Ishikawa (cell line): ENCODE measurements around the gene PIP4K2B.

Experiments used
- CEBPB ChIP-seq: IDR thresholded peaks from 2 replicates; pipeline ENCODE4 v1.6.1; 2012
- CREB1 ChIP-seq: IDR thresholded peaks from 2 replicates; pipeline ENCODE4 v1.6.1; 2012; ENCODE audit warnings: low read depth
- EGR1 ChIP-seq: IDR thresholded peaks from 2 replicates; pipeline ENCODE4 v1.6.1; 2012
- EP300 ChIP-seq: IDR thresholded peaks from 2 replicates; pipeline ENCODE4 v1.6.1; 2012; ENCODE audit warnings: borderline replicate concordance
- FOXM1 ChIP-seq: IDR thresholded peaks from 2 replicates; pipeline ENCODE4 v1.6.1; 2012; ENCODE audit warnings: low read depth, borderline replicate concordance
- NFIC ChIP-seq: IDR thresholded peaks from 2 replicates; pipeline ENCODE4 v1.6.1; 2012
- RAD21 ChIP-seq: IDR thresholded peaks from 2 replicates; pipeline ENCODE4 v1.6.1; 2012; ENCODE audit warnings: low read depth
- TAF1 ChIP-seq: IDR thresholded peaks from 2 replicates; pipeline ENCODE4 v1.6.1; 2012; ENCODE audit warnings: low read depth, mild to moderate bottlenecking
- TCF12 ChIP-seq: IDR thresholded peaks from 2 replicates; pipeline ENCODE4 v1.6.1; 2012; ENCODE audit warnings: low read depth
- TEAD4 ChIP-seq: IDR thresholded peaks from 2 replicates; pipeline ENCODE4 v1.6.1; 2012
- USF1 ChIP-seq: IDR thresholded peaks from 2 replicates; pipeline ENCODE4 v1.6.1; 2012
- YY1 ChIP-seq: IDR thresholded peaks from 2 replicates; pipeline ENCODE4 v1.6.1; 2012; ENCODE audit warnings: low read depth
- ZBTB7A ChIP-seq: IDR thresholded peaks from 2 replicates; pipeline ENCODE4 v1.6.1; 2012; ENCODE audit warnings: low read depth
- TF ChIP-seq, protein P1 (sequence below): IDR thresholded peaks from 2 replicates; pipeline ENCODE4 v1.6.1; 2012
- TF ChIP-seq, protein P2 (sequence below): IDR thresholded peaks from 2 replicates; pipeline ENCODE4 v1.6.1; 2012; ENCODE audit warnings: low read depth, mild to moderate bottlenecking

The PIP4K2B gene

DNA sequence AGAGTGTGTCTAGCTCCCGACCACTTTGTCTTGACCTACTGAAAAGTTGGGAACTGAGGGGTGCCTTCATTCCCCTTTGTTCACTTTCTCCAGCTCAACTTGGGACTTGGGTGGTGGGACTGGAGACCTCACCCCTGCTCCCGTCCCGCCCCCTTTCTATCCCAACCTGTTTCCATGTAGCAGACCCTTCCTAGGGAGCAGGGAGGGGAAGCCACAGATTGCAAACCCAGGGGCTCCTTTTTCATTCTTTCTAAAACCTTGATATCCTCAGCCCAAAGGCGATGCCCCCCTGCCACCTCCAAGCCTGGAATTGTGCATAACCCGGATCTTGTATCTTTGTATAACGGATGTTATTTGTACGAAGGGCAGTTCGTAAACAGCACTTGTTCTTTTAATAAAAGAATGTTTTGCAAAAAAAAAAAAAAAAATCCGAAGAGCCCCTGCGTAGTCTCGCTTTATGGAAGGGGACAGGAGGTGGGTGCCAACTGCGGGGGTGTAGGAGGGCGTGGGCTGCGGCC, 69.9 kb downstream of the PIP4K2B start:
- TF ChIP-seq EGR1 (peak; percentile 66), RAD21 (no peak)

GRCh38 chr17:38728290-38728831, 71.0 kb downstream of the PIP4K2B start:
- TF ChIP-seq RAD21 (no peak), USF1 (no peak), TEAD4 (no peak), TAF1 (no peak), CREB1 (no peak), FOXM1 (no peak), TCF12 (no peak), YY1 (no peak), EP300 (no peak), NFIC (no peak), EGR1 (no peak)
- TF ChIP-seq, protein P1, sequence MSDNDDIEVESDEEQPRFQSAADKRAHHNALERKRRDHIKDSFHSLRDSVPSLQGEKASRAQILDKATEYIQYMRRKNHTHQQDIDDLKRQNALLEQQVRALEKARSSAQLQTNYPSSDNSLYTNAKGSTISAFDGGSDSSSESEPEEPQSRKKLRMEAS: no peak

GRCh38 chr17:38727736-38728135, 71.6 kb downstream of the PIP4K2B start:
- TF ChIP-seq TCF12 (no peak), YY1 (no peak)
- TF ChIP-seq, protein P2, sequence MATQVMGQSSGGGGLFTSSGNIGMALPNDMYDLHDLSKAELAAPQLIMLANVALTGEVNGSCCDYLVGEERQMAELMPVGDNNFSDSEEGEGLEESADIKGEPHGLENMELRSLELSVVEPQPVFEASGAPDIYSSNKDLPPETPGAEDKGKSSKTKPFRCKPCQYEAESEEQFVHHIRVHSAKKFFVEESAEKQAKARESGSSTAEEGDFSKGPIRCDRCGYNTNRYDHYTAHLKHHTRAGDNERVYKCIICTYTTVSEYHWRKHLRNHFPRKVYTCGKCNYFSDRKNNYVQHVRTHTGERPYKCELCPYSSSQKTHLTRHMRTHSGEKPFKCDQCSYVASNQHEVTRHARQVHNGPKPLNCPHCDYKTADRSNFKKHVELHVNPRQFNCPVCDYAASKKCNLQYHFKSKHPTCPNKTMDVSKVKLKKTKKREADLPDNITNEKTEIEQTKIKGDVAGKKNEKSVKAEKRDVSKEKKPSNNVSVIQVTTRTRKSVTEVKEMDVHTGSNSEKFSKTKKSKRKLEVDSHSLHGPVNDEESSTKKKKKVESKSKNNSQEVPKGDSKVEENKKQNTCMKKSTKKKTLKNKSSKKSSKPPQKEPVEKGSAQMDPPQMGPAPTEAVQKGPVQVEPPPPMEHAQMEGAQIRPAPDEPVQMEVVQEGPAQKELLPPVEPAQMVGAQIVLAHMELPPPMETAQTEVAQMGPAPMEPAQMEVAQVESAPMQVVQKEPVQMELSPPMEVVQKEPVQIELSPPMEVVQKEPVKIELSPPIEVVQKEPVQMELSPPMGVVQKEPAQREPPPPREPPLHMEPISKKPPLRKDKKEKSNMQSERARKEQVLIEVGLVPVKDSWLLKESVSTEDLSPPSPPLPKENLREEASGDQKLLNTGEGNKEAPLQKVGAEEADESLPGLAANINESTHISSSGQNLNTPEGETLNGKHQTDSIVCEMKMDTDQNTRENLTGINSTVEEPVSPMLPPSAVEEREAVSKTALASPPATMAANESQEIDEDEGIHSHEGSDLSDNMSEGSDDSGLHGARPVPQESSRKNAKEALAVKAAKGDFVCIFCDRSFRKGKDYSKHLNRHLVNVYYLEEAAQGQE: no peak

GRCh38 chr17:38725066-38725465, 74.3 kb downstream of the PIP4K2B start:
- TF ChIP-seq ZBTB7A: no peak
- TF ChIP-seq, protein P1: no peak

DNA sequence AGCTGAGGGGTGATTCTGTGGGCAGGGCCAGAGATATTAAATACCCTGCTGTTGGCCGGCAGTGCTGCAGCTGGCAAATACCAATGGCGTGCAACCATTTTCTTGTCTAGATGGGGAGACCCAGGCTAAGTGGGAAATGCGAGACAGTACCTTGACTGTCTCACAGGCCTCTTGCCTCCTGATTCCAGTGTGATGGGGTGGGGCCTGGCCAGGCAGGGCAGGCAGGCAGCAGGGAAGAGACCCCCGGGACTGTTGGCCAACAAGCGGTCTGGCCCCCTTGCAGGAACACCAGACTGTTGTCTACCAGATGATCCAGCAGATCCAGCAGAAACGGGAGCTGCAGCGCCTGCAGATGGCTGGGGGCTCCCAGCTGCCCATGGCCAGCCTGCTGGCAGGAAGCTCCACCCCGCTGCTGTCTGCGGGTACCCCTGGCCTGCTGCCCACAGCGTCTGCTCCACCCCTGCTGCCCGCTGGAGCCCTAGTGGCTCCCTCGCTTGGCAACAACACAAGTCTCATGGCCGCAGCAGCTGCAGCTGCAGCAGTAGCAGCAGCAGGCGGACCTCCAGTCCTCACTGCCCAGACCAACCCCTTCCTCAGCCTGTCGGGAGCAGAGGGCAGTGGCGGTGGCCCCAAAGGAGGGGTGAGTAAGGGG, 74.9 kb downstream of the PIP4K2B start:
- no peak for TF ChIP-seq NFIC
- TF ChIP-seq CEBPB: no peak
- TF ChIP-seq TEAD4: no peak
- no peak for TF ChIP-seq EP300
- no peak for TF ChIP-seq YY1
- no peak for TF ChIP-seq RAD21
- TF ChIP-seq, protein P2: no peak
- no peak for TF ChIP-seq CREB1
- TF ChIP-seq TCF12: no peak
- TF ChIP-seq TAF1: no peak
- TF ChIP-seq, protein P1: no peak
- TF ChIP-seq ZBTB7A: no peak
- TF ChIP-seq FOXM1: no peak
- no peak for TF ChIP-seq USF1
- no peak for TF ChIP-seq EGR1

GRCh38 chr17:38721802-38722201, 77.6 kb downstream of the PIP4K2B start:
- TF ChIP-seq TCF12 (no peak), RAD21 (no peak), EGR1 (no peak), CREB1 (no peak), TEAD4 (no peak)
- TF ChIP-seq, protein P1: no peak
